Naive thymus-derived CD4-positive, alpha-beta T cell (primary cell): Measurements from ENCODE around the gene KCNH6. TPM values are rescaled to one million over a fixed set of nuclear protein-coding genes. Genes with fewer than 3 reads are reported as not detected.
A peak's percentile ranks its signal among the peaks of the same experiment; 100 is the strongest.

Experiments used
- ATAC-seq: fragments of 150-1000 bp; cut with Tn5 transposase; 2 replicates; pipeline ENCODE4 v1.10.0; 2021; ENCODE audit warnings: mild to moderate bottlenecking, moderate library complexity
- CTCF ChIA-PET: fragments of 350-600 bp; sonication (Branson Sonifier 250); formaldehyde crosslinking; loops from one replicate; lab custom pipeline; 2021; ENCODE audit warnings: antibody characterized with exemption; lab: Charles Lee
- POLR2A ChIA-PET: fragments of 350-600 bp; sonication (Branson Sonifier 250); formaldehyde crosslinking; loops from one replicate; lab custom pipeline; 2021; ENCODE audit warnings: antibody characterized with exemption, inconsistent platforms; lab: Charles Lee
- DNase-seq, 9 donors: peaks; one replicate each; pipeline versions ENCODE4 v3.0.0 to v3.0.0-alpha.2; 2020 to 2022; ENCODE audit warnings: mixed read lengths in 1 of 9
- H3K27ac ChIP-seq: one replicate; pipeline ENCODE4 v1.7.0; 2013; ENCODE audit warnings: mild to moderate bottlenecking, low read depth, low read length, moderate library complexity
- H3K27me3 ChIP-seq, 2 donors: one replicate each; pipeline ENCODE4 v1.7.0; 2013; ENCODE audit warnings: low read length in 2 of 2, mild to moderate bottlenecking in 2 of 2, moderate library complexity in 2 of 2; ENCODE audit not compliant: control insufficient read depth in 2 of 2, insufficient read depth in 2 of 2
- H3K36me3 ChIP-seq, 3 experiments: 1 replicate in 2 of 3; 2 replicates in 1 of 3; pipeline ENCODE4 v1.7.0; 2013; ENCODE audit warnings: low read length in 3 of 3, mild to moderate bottlenecking in 3 of 3, moderate library complexity in 1 of 3; ENCODE audit not compliant: insufficient read depth in 3 of 3, control insufficient read depth in 2 of 3
- H3K4me1 ChIP-seq, 2 donors: one replicate each; pipeline ENCODE4 v1.7.0; 2013; ENCODE audit warnings: low read length in 2 of 2, mild to moderate bottlenecking in 2 of 2, moderate library complexity in 1 of 2; ENCODE audit not compliant: control insufficient read depth in 2 of 2, insufficient read depth in 2 of 2
- H3K4me3 ChIP-seq: 2 replicates; pipeline ENCODE4 v1.7.0; 2013; ENCODE audit warnings: mild to moderate bottlenecking, low read length
- H3K9me3 ChIP-seq, 3 experiments: 1 replicate in 2 of 3; 2 replicates in 1 of 3; pipeline ENCODE4 v1.7.0; 2013; ENCODE audit warnings: low read length in 3 of 3; ENCODE audit not compliant: control insufficient read depth in 2 of 3
- H3K27ac Mint-ChIP-seq, 9 donors: one replicate each; pipeline ENCODE4 v1.8.0; 2020 to 2022; ENCODE audit warnings: mixed read lengths in 9 of 9, mild to moderate bottlenecking in 8 of 9, moderate library complexity in 5 of 9, inconsistent platforms in 2 of 9
- H3K27me3 Mint-ChIP-seq, 5 donors: one replicate each; pipeline ENCODE4 v1.8.0; 2021 to 2022; ENCODE audit warnings: mixed read lengths in 5 of 5, mild to moderate bottlenecking in 1 of 5
- H3K36me3 Mint-ChIP-seq, 5 donors: one replicate each; pipeline ENCODE4 v1.8.0; 2020 to 2022; ENCODE audit warnings: mixed read lengths in 5 of 5, mild to moderate bottlenecking in 3 of 5, inconsistent platforms in 1 of 5
- H3K4me1 Mint-ChIP-seq, 7 donors: one replicate each; pipeline ENCODE4 v1.8.0; 2020 to 2022; ENCODE audit warnings: mixed read lengths in 7 of 7, mild to moderate bottlenecking in 3 of 7, inconsistent platforms in 1 of 7
- H3K4me3 Mint-ChIP-seq, 10 donors: one replicate each; pipeline ENCODE4 v1.8.0; 2020 to 2022; ENCODE audit warnings: mild to moderate bottlenecking in 10 of 10, mixed read lengths in 10 of 10, moderate library complexity in 6 of 10, inconsistent platforms in 2 of 10
- H3K9me3 Mint-ChIP-seq, 11 donors: one replicate each; pipeline ENCODE4 v1.8.0; 2020 to 2022; ENCODE audit warnings: mixed read lengths in 11 of 11, mild to moderate bottlenecking in 4 of 11, inconsistent platforms in 1 of 11, moderate library complexity in 1 of 11
- intact Hi-C, 2 donors: fragments of 100-400 bp; cut with micrococcal nuclease; formaldehyde crosslinking; loops; one replicate each; pipeline ENCODE4 v1.15.1; 2023
- polyA plus RNA-seq, 2 donors: library from polyadenylated mRNA; unstranded; fragments of 300-500 nt; fragmentation: Illumina TruSeq; gene quantifications; one replicate each; pipeline ENCODE4 v1.2.3, GENCODE V29; 2021
- total RNA-seq, 6 experiments: library from RNA in 5 of 6; stranded (reverse) in 5 of 6; gene quantifications; 1 replicate in 5 of 6; 2 replicates in 1 of 6; pipeline ENCODE4 v1.2.3 and lab custom pipeline; 2021 to 2026

KCNH6 gene
- total and polyA plus RNA-seq, 7 experiments from 2014 or later, result not detected

DNA sequence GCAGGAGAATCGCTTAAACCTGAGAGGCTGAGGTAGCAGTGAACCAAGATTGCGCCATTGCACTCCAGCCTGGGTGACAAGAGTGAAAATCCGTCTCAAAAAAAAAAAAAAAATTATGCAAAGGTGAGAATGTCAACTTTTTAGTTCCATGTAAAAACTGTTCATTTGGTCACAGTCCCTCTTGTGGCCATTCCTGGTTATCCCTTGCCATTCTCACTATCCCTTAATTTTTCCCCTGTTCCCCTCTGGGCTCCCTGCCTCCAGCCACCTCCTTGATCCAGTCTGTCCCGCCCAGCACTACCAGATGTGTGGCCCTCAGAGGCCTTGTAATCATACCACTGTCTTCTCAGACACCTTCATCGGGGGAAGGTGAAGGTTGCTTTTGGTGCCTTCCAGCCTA is 50.5 kb downstream of the KCNH6 start:
- ATAC-seq (no peak), DNase-seq (no peak)
- H3K27ac ChIP-seq, result no peak overlapping the region
- Mint-ChIP-seq H3K9me3 (no peaks in the 10 kb centered on the region), H3K4me3 (no peak overlapping the region), H3K4me1 (peaks cover 23 to 58% (median 46%) of the 10 kb centered on the region in 7 donors), H3K27me3 (no peaks in the 10 kb centered on the region), H3K36me3 (peaks cover 0 to 3% (median 1%) of the 10 kb centered on the region in 5 donors), H3K27ac (peak overlapping the region in 8 of 9 donors; percentile 1 to 80 (median 57))
- no peaks in the 10 kb centered on the region for H3K9me3 ChIP-seq
- H3K4me1 ChIP-seq, result no peaks in the 10 kb centered on the region
- ChIA-PET CTCF (interaction anchor here (0.6 to 0.7 kb wide), 2 partner anchors 11 to 448 kb away, joined by 3 read pairs; no protein-coding TSS in a partner anchor), POLR2A (no interaction called here)
- no peak overlapping the region for H3K4me3 ChIP-seq
- no peaks in the 10 kb centered on the region for H3K27me3 ChIP-seq
- peaks cover 0 to 6% (median 0%) of the 10 kb centered on the region in 3 experiments for H3K36me3 ChIP-seq
- intact Hi-C loops, result no loop called here

GRCh38 chr17:63578027-63578768 is 55.0 kb downstream of the KCNH6 start:
- ATAC-seq (no peak), DNase-seq (no peak)
- no peaks in the 10 kb centered on the region for H3K27me3 Mint-ChIP-seq
- Histone ChIP-seq H3K27ac (no peak overlapping the region), H3K36me3 (peaks cover 0 to 45% (median 14%) of the 10 kb centered on the region in 3 experiments), H3K27me3 (no peaks in the 10 kb centered on the region), H3K9me3 (no peaks in the 10 kb centered on the region), H3K4me1 (no peaks in the 10 kb centered on the region), H3K4me3 (no peak overlapping the region)
- no peak overlapping the region for H3K4me3 Mint-ChIP-seq
- H3K27ac Mint-ChIP-seq, result peak overlapping the region in 8 of 9 donors; percentile 17 to 86 (median 41)
- peaks cover 9 to 39% (median 15%) of the 10 kb centered on the region in 5 donors for H3K36me3 Mint-ChIP-seq
- no peaks in the 10 kb centered on the region for H3K9me3 Mint-ChIP-seq
- CTCF ChIA-PET, result no interaction called here
- intact Hi-C loops, result no loop called here
- H3K4me1 Mint-ChIP-seq, result peaks cover 13 to 39% (median 25%) of the 10 kb centered on the region in 7 donors
- POLR2A ChIA-PET, result interaction anchor here (0.6 kb wide), 1 partner anchor 21 kb away, joined by 3 read pairs; no protein-coding TSS in a partner anchor

DNA sequence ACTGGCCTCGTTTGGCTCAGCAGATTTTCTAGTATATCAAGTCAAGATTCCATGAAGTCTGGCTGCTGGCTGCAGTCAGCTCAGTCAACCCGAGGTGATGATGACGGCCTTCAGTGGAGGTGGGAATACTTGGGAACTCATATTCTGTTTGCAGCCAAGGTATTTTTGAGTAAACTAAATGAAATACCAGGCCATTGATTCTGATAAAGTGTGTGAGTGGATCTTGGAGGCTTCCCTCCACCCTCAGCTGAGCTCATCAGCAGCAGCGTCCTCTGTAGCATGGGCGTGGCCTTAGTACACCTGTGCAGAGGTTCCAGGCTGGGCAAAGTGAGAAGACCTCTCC is 55.6 kb downstream of the KCNH6 start:
- POLR2A ChIA-PET, result interaction anchor here (0.6 to 1.1 kb wide), 2 partner anchors 21 to 139 kb away, joined by 3 read pairs; no protein-coding TSS in a partner anchor
- peaks cover 8 to 45% (median 17%) of the 10 kb centered on the region in 5 donors for H3K36me3 Mint-ChIP-seq
- intact Hi-C loops, result no loop called here

GRCh38 chr17:63579633-63580032 is 56.5 kb downstream of the KCNH6 start:
- POLR2A ChIA-PET, result interaction anchor here (1.1 kb wide), 1 partner anchor 140 kb away, joined by 3 read pairs; no protein-coding TSS in a partner anchor
- H3K27me3 Mint-ChIP-seq, result no peaks in the 10 kb centered on the region
- H3K36me3 Mint-ChIP-seq, result peaks cover 10 to 50% (median 18%) of the 10 kb centered on the region in 5 donors
- Histone ChIP-seq H3K36me3 (peaks cover 0 to 53% (median 20%) of the 10 kb centered on the region in 3 experiments), H3K9me3 (no peaks in the 10 kb centered on the region), H3K27me3 (no peaks in the 10 kb centered on the region), H3K4me3 (no peak overlapping the region), H3K4me1 (no peaks in the 10 kb centered on the region), H3K27ac (no peak overlapping the region)
- intact Hi-C loops, result no loop called here
- CTCF ChIA-PET, result no interaction called here
- peaks cover 12 to 33% (median 22%) of the 10 kb centered on the region in 7 donors for H3K4me1 Mint-ChIP-seq
- H3K9me3 Mint-ChIP-seq, result no peaks in the 10 kb centered on the region
- no peak for ATAC-seq
- peak overlapping the region in 3 of 9 donors; percentile 26 to 65 (median 35) for H3K27ac Mint-ChIP-seq
- no peak for DNase-seq
- no peak overlapping the region for H3K4me3 Mint-ChIP-seq

More for the DNA sequence above, 55.6 kb downstream of the KCNH6 start:
- no peak for ATAC-seq
- no peak for DNase-seq
- Histone ChIP-seq H3K4me1 (no peaks in the 10 kb centered on the region), H3K4me3 (no peak overlapping the region), H3K36me3 (peaks cover 0 to 50% (median 17%) of the 10 kb centered on the region in 3 experiments), H3K27ac (no peak overlapping the region), H3K27me3 (no peaks in the 10 kb centered on the region), H3K9me3 (no peaks in the 10 kb centered on the region)
- Mint-ChIP-seq H3K4me1 (peaks cover 14 to 39% (median 25%) of the 10 kb centered on the region in 7 donors), H3K4me3 (no peak overlapping the region), H3K27me3 (no peaks in the 10 kb centered on the region), H3K27ac (peak overlapping the region in 4 of 9 donors; percentile 33 to 72 (median 68)), H3K9me3 (no peaks in the 10 kb centered on the region)
- CTCF ChIA-PET, result no interaction called here

DNA sequence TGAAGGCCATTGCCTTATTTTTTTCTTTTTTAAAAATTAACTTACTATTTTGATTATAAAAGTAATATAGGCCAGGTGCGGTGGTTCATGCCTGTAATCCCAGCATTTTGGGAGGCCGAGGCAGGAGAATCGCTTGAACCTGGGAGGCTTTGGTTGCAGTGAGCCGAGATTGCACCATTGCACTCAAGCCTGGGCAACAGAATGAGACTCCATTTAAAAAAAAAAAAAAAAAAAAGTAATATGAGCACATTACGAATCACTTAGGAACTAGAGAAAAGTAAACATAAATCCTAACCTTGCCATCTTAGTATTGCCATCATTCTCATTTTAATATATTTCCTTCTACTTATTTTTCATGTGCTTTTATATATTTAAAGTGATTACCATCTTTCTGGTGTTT is 64.6 kb downstream of the KCNH6 start:
- Histone ChIP-seq H3K9me3 (no peaks in the 10 kb centered on the region), H3K27me3 (no peaks in the 10 kb centered on the region), H3K36me3 (peaks cover 19 to 78% (median 28%) of the 10 kb centered on the region in 3 experiments), H3K4me1 (peaks cover 0 to 10% of the 10 kb centered on the region in 2 donors), H3K27ac (no peak overlapping the region), H3K4me3 (no peak overlapping the region)
- H3K4me1 Mint-ChIP-seq, result peaks cover 12 to 21% (median 17%) of the 10 kb centered on the region in 7 donors
- ATAC-seq (no peak), DNase-seq (no peak)
- no peaks in the 10 kb centered on the region for H3K9me3 Mint-ChIP-seq
- POLR2A ChIA-PET, result interaction anchor here (1.1 kb wide), 1 partner anchor 15 kb away, joined by 3 read pairs; no protein-coding TSS in a partner anchor
- no peak overlapping the region for H3K4me3 Mint-ChIP-seq
- H3K36me3 Mint-ChIP-seq, result peaks cover 13 to 67% (median 36%) of the 10 kb centered on the region in 5 donors
- no peak overlapping the region for H3K27ac Mint-ChIP-seq
- CTCF ChIA-PET, result interaction anchor here (0.6 kb wide), 1 partner anchor 325 kb away, joined by 4 read pairs; no protein-coding TSS in a partner anchor
- intact Hi-C loops, result no loop called here
- H3K27me3 Mint-ChIP-seq, result no peaks in the 10 kb centered on the region

DNA sequence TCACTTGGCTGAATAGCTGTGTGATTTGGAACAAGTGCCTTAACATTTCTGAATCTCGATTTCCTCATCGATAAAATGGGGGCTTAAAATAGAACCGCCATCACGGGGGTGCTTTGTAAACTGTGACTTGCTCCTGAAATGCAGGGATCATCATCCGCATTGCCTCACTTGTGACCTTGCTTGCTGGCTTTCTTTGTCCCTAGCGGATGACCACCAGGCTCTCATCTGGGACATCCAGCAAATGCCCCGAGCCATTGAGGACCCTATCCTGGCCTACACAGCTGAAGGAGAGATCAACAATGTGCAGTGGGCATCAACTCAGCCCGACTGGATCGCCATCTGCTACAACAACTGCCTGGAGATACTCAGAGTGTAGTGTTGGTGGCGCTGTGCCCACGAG is 65.6 kb downstream of the KCNH6 start:
- DNase-seq (no peak), ATAC-seq (no peak)
- H3K9me3 Mint-ChIP-seq, result no peaks in the 10 kb centered on the region
- no peaks in the 10 kb centered on the region for H3K27me3 Mint-ChIP-seq
- H3K4me3 ChIP-seq, result no peak overlapping the region
- peaks cover 11 to 19% (median 13%) of the 10 kb centered on the region in 7 donors for H3K4me1 Mint-ChIP-seq
- CTCF ChIA-PET, result no interaction called here
- intact Hi-C loops, result no loop called here
- H3K27me3 ChIP-seq, result no peaks in the 10 kb centered on the region
- peaks cover 8 to 61% (median 30%) of the 10 kb centered on the region in 5 donors for H3K36me3 Mint-ChIP-seq
- no peak overlapping the region for H3K27ac ChIP-seq
- POLR2A ChIA-PET, result interaction anchor here (1.1 kb wide), 1 partner anchor 14 kb away, joined by 3 read pairs; no protein-coding TSS in a partner anchor
- no peak overlapping the region for H3K4me3 Mint-ChIP-seq
- H3K4me1 ChIP-seq, result peaks cover 0 to 10% of the 10 kb centered on the region in 2 donors
- peak overlapping the region in 2 of 9 donors; percentile 58 to 72 for H3K27ac Mint-ChIP-seq
- no peaks in the 10 kb centered on the region for H3K9me3 ChIP-seq
- peaks cover 19 to 76% (median 24%) of the 10 kb centered on the region in 3 experiments for H3K36me3 ChIP-seq
